Activated CD8-positive, alpha-beta memory T cell treated with anti-CD3 and anti-CD28 coated beads, Interleukin-2, amount 50 U/mL, for 48 hours (primary cell): ENCODE measurements around the gene CORIN.
"Not testable (repeated sequence)": the region's sequence is repeated elsewhere in the genome, so short reads cannot be mapped to it uniquely, and the experiment has no call there.

ENCODE experiments used
- DNase-seq: peaks from one replicate; pipeline ENCODE4 v3.0.0-alpha.2; 2020

The CORIN gene

GRCh38 chr4:47719576-47719975 is 118.3 kb downstream of the CORIN start:
- no peak for DNase-seq

- no peak for DNase-seq
Measured at GRCh38 chr4:47718696-47719095, 119.2 kb downstream of the CORIN start.

- no peak for DNase-seq
Measured at GRCh38 chr4:47717188-47717587, 120.7 kb downstream of the CORIN start.

GRCh38 chr4:47715716-47716416 is 122.0 kb downstream of the CORIN start:
- no peak for DNase-seq

GRCh38 chr4:47714269-47714668 is 123.6 kb downstream of the CORIN start:
- no peak for DNase-seq

DNA sequence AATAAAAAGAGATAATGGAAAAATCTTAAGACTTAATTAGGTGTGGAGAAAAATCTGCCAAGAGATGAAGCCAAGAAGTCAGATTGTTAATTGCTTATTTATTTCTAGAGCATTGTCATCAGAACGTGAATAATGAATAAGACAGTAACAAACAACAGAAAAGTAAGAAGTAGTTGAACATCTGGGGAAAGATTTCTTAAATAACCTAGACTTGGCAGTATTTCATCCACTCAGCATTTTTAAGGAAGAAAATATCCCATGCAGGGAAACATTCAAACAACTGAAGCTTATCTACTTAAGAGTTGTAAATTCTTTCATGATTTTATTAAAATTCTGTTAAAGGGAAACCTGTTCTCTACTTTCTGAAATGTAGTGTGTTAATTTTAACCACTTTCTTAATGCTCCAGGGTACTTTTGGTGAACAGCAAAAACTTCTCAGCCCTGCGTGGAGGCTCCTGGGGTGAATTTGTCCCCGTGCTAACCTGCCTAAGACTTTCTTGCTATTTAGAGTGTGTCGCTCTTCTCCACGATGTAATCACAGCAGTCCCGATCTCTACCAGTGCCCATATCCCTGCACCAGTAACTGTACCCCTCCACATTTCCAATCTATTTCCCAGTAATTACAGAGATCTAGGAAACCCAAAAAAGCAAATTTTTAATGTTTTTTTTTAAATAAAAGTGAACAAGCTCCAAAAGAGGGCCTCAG is 124.6 kb downstream of the CORIN start:
- no peak for DNase-seq

GRCh38 chr4:47711646-47712045 is 126.2 kb downstream of the CORIN start:
- no peak for DNase-seq

- DNase-seq = no peak
Measured at GRCh38 chr4:47711183-47711582, 126.7 kb downstream of the CORIN start.

DNA sequence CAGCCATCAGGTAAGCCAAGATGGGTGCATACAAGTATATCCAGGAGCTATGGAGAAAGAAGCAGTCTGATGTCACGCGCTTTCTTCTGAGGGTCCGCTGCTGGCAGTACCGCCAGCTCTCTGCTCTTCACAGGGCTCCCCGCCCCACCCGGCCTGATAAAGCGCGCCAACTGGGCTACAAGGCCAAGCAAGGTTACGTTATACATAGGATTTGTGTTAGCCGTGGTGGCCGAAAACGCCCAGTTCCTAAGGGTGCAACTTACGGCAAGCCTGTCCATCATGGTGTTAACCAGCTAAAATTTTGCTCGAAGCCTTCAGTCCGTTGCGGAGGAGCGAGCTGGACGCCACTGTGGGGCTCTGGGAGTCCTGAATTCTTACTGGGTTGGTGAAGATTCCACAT is 131.5 kb downstream of the CORIN start:
- DNase-seq = not testable (repeated sequence)

DNA sequence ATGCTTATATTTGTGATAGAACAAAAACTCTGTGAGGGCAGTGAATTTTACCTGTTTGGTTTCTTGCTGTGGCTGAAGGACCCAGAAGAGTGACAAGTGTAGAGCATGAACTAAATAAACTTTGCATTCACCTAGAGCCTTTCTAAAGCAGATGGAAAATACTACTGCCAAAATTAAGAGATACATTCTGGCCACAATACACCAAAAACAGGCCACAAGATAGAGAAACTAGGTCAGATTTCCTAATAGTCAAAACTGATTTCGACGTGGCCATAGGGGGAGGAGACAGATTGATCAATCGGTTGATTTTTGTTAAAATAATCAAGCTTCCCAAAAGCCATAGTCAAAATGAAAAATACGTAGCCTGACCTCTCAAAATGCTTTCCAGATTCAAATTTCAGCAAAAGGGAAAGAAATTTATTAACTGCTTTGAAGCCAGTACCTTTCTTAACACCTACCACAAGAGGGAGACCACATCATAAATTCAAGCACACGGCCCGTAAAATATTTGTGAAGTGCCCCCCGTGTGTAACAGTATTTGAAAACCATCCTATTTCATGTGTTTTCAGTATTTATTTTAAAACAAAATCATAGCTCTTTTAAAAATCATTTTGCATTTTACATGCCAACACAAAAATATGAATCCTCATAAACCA is 132.4 kb downstream of the CORIN start:
- no peak for DNase-seq

GRCh38 chr4:47704693-47705325 is 133.1 kb downstream of the CORIN start:
- DNase-seq = no peak

DNA sequence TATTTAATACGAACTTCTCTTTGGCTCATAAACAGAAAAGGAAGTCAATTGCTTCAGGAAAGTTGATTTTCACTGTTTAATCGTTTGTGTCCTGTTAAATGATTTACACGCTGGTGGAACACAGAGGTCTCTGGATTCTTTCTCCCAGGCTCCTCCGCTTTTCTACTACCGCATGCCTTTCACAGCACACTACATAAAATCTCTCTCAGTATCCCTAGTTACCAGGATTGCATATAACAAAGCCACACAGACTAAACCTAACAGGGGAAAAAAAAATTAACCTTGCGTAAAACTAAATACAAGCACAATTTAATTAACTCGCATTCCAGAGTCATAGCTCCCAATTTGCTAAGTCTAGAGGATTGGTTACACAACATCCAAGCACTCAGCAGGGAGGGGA is 133.9 kb downstream of the CORIN start:
- DNase-seq = no peak

DNA sequence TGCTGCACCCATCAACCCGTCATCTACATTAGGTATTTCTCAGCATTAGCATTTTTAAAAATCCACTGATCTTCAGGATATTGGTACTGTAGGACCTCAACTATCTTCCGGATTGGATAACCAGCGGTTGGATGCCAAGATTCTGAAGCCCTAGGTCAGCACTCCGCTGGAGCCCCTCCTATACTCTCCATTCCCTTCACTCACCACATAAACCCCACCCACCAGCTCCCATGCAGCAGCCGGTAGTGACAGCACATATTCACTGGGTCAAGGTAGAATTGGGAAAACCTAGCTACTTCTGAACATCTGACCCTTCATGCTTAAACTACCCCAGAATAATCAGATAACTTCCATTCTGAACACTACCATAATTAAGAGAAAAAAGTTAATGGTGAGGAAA is 134.9 kb downstream of the CORIN start:
- no peak for DNase-seq

- no peak for DNase-seq
Measured at GRCh38 chr4:47701286-47701685, 136.6 kb downstream of the CORIN start.

DNA sequence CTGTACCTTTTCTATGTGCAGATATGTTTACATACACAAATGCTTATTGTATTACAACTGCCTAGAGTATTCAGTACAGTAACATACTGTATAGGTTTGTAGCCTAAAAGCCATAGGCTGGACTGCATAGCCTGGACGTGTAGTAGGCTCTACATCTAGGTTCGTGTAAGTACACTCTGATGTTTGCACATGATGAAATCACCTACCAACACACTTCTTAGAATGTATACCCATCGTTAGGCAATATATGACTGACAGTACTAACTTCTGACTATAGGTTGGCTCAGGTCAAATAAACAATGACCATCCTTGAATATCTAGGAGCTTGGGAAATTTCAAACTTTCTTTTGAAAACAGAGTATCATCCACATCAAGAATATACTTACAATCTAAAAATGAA is 139.0 kb downstream of the CORIN start:
- no peak for DNase-seq

DNA sequence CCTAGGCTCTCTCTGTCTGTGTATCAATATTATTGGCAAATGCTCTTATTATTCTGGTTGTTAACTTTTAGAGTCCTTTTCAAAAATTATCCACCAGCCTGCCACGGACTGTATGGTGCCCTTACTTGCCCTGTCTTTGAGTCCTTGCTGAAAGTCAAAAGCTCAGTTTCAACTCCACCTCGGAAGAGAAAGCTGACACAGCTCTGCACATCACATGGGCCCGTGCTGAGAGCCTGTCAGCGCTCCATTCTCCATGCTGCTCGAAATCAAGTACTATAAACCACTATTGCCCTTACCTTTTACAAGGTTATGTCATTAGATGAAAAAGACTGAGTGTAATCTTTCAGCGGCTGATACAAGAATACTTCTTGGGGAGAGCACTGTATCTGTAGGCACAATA is 141.0 kb downstream of the CORIN start:
- no peak for DNase-seq

DNA sequence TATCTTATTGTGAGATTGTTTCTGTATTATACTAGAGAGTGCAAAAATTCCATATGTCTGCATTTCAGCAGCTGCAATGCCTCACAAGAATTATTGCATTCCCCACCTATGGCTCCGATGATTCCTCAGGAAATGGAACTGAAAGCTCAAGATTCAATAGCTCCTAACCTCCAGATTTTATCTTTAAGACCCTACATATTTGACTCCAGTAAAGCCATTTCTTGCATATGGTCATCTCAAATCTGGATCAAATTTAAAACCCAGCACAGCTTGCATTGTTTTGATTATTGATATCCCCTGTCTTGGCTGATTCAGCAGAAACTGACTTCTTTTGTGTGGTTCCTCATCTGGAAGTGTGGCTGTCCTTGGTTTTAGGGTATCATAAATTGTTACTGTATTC is 142.6 kb downstream of the CORIN start:
- DNase-seq = no peak

GRCh38 chr4:47694322-47694721 is 143.5 kb downstream of the CORIN start:
- DNase-seq = no peak

DNA sequence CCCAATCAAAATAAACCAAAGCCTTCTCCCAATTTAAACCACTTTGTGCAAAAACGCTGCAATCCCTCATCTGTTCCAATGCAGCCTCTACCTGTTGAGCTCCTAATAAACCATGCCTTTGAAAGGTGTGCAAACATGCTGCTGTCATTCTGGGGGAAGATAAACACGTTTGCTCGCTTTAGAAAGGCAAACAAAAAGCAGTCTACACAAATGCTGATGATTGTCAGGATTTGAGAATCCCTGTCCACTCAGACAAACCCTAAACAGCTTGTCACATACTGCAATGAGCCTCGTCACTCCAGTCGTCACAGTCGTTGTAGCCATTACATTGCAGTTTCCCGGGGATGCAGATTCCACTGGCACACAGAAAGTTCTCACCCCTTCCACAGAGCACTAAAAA is 145.2 kb downstream of the CORIN start:
- DNase-seq = no peak

DNA sequence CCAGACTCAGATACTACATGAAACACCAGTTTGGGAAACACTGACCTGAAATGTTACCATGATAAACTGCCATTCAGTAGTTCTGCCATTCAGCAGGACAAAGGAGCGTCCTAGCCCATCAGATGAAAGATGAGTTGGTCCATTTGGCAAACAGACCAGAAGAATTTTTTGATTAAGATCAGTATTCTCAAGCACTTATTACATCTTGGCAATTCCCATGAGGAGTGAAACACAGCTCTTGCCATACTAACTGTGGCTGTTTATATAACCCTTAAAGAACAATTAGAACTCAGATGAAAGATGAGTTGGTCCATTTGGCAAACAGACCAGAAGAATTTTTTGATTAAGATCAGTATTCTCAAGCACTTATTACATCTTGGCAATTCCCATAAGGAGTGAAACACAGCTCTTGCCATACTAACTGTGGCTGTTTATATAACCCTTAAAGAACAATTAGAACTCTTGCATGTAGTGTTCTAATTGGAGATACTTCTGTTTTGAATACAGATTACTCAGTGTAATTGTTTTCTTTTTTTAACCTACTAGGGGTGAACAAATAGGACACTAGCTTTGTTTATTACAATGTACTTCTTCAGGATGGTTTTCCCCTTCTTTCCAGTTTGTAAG is 146.0 kb downstream of the CORIN start:
- DNase-seq = not testable (repeated sequence)

DNA sequence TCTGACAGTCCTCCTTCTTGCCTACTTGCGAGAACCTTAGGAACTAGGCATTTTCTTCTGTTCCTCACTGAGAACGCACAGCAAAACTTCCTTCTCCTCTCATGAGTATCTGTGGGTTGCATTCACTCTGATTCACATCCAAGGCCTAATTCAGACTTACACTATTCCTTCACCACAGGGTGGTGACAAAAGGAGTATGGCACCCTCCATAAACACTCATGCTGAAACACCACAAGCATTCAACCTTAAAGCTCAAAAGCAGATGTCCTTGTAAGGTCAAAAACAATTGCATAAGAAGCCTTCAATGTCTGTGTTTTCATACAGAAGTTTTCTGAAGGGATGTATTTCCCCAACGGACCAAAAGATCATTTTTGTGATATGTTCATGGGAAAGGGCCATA is 147.3 kb downstream of the CORIN start:
- no peak for DNase-seq

GRCh38 chr4:47686294-47686872 is 151.5 kb downstream of the CORIN start:
- peak; percentile 81 for DNase-seq

- no peak for DNase-seq
Measured at GRCh38 chr4:47675806-47676205, 162.1 kb downstream of the CORIN start.
